CD8-positive, alpha-beta memory T cell (primary cell): ENCODE measurements around the gene DDX51. TPM values are rescaled to one million over a fixed set of nuclear protein-coding genes. Genes with fewer than 3 reads are reported as not detected.

ENCODE experiments used
- CTCF ChIA-PET: fragments of 350-600 bp; sonication (Branson Sonifier 250); formaldehyde crosslinking; loops from one replicate; lab custom pipeline; 2021; ENCODE audit warnings: antibody characterized with exemption; lab: Charles Lee
- POLR2A ChIA-PET: fragments of 350-600 bp; sonication (Branson Sonifier 250); formaldehyde crosslinking; loops from one replicate; lab custom pipeline; 2021; ENCODE audit warnings: antibody characterized with exemption; lab: Charles Lee
- DNase-seq, 5 donors: peaks; one replicate each; pipeline versions ENCODE4 v3.0.0 to v3.0.0-alpha.2; 2020 to 2022; ENCODE audit warnings: mixed read lengths in 1 of 5
- H3K27ac ChIP-seq: one replicate; pipeline ENCODE4 v1.7.0; 2013; ENCODE audit warnings: low read depth, mild to moderate bottlenecking, low read length, moderate library complexity
- H3K27me3 ChIP-seq: 2 replicates; pipeline ENCODE4 v1.7.0; 2013; ENCODE audit warnings: low read length, mild to moderate bottlenecking; ENCODE audit not compliant: insufficient read depth, poor library complexity, severe bottlenecking
- H3K36me3 ChIP-seq: 2 replicates; pipeline ENCODE4 v1.7.0; 2013; ENCODE audit warnings: mild to moderate bottlenecking, low read length, moderate library complexity; ENCODE audit not compliant: insufficient read depth
- H3K4me1 ChIP-seq: 2 replicates; pipeline ENCODE4 v1.7.0; 2013; ENCODE audit warnings: mild to moderate bottlenecking, low read length, moderate library complexity; ENCODE audit not compliant: insufficient read depth
- H3K4me3 ChIP-seq: 2 replicates; pipeline ENCODE4 v1.7.0; 2013; ENCODE audit warnings: mild to moderate bottlenecking, low read length
- H3K9me3 ChIP-seq: 2 replicates; pipeline ENCODE4 v1.7.0; 2013; ENCODE audit warnings: mild to moderate bottlenecking, low read length
- H3K27ac Mint-ChIP-seq, 8 donors: one replicate each; pipeline ENCODE4 v1.8.0; 2020 to 2021; ENCODE audit warnings: mixed read lengths in 8 of 8, mild to moderate bottlenecking in 6 of 8, inconsistent platforms in 3 of 8, moderate library complexity in 3 of 8
- H3K27me3 Mint-ChIP-seq, 2 donors: one replicate each; pipeline ENCODE4 v1.8.0; 2020 to 2021; ENCODE audit warnings: mixed read lengths in 2 of 2, mild to moderate bottlenecking in 1 of 2, moderate library complexity in 1 of 2
- H3K36me3 Mint-ChIP-seq, 3 donors: one replicate each; pipeline ENCODE4 v1.8.0; 2020 to 2021; ENCODE audit warnings: mixed read lengths in 3 of 3, inconsistent platforms in 1 of 3, mild to moderate bottlenecking in 1 of 3
- H3K4me1 Mint-ChIP-seq, 3 donors: one replicate each; pipeline ENCODE4 v1.8.0; 2020 to 2021; ENCODE audit warnings: mixed read lengths in 3 of 3, inconsistent platforms in 1 of 3, mild to moderate bottlenecking in 1 of 3
- H3K4me3 Mint-ChIP-seq, 7 donors: one replicate each; pipeline ENCODE4 v1.8.0; 2020 to 2021; ENCODE audit warnings: mixed read lengths in 7 of 7, mild to moderate bottlenecking in 6 of 7, moderate library complexity in 4 of 7, inconsistent platforms in 2 of 7
- H3K9me3 Mint-ChIP-seq, 5 donors: one replicate each; pipeline ENCODE4 v1.8.0; 2020 to 2022; ENCODE audit warnings: mixed read lengths in 5 of 5, mild to moderate bottlenecking in 3 of 5, moderate library complexity in 2 of 5, inconsistent platforms in 1 of 5
- polyA plus RNA-seq: library from polyadenylated mRNA; unstranded; fragments of 300-500 nt; fragmentation: Illumina TruSeq; gene quantifications from one replicate; pipeline ENCODE4 v1.2.3, GENCODE V29; 2021
- total RNA-seq, 2 experiments: library from RNA; stranded (reverse); gene quantifications; one replicate each; pipeline ENCODE4 v1.2.3, GENCODE V29; 2021

Gene DDX51
- total and polyA plus RNA-seq, 3 experiments from 2014 or later: 14.1 to 36.4 (median 35.2) TPM

GRCh38 chr12:132158677-132159554 is 14.8 kb upstream of the DDX51 start:
- Histone ChIP-seq H3K9me3 (no peaks in the 10 kb centered on the region), H3K36me3 (peaks cover 12% of the 10 kb centered on the region), H3K4me1 (peaks cover 19% of the 10 kb centered on the region), H3K4me3 (no peak overlapping the region), H3K27me3 (no peaks in the 10 kb centered on the region), H3K27ac (no peak overlapping the region)
- Mint-ChIP-seq H3K27ac (no peak overlapping the region), H3K9me3 (no peaks in the 10 kb centered on the region), H3K4me1 (peaks cover under 1 to 21% (median 3%) of the 10 kb centered on the region in 3 donors), H3K36me3 (no peaks in the 10 kb centered on the region), H3K27me3 (no peaks in the 10 kb centered on the region), H3K4me3 (no peak overlapping the region)
- ChIA-PET CTCF (interaction anchor here (1.2 kb wide), 1 partner anchor 60 kb away, joined by 3 read pairs; no protein-coding TSS in a partner anchor), POLR2A (interaction anchor here (0.6 kb wide), 1 partner anchor 119 kb away, joined by 3 read pairs; no protein-coding TSS in a partner anchor)
- DNase-seq: no peak

DNA sequence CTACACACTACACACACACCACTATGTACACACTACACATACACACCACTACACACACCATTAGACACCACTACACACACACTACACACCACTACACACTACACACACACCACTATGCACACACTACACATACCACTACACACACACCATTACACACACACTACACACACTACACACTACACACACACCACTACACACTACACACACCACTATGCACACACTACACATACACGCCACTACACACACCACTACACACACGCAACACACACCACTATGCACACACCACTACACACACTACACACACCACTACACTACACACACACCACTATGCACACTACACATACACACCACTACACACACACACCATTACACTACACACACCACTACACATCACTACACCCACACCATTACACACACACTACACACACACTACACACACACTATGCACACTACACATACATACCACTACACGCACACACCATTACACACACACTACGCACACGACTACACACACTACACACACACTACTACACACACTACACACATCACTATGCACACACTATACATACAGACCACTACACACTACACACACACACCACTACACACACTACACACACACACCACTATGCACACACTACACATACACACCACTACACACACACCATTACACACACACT is 13.8 kb upstream of the DDX51 start:
- POLR2A ChIA-PET: no interaction called here
- Histone ChIP-seq H3K27ac (no peak overlapping the region), H3K9me3 (no peaks in the 10 kb centered on the region), H3K4me3 (no peak overlapping the region), H3K36me3 (peaks cover 12% of the 10 kb centered on the region), H3K27me3 (no peaks in the 10 kb centered on the region), H3K4me1 (peaks cover 9% of the 10 kb centered on the region)
- Mint-ChIP-seq H3K4me1 (peaks cover 0 to 12% (median 0%) of the 10 kb centered on the region in 3 donors), H3K27me3 (no peaks in the 10 kb centered on the region), H3K27ac (no peak overlapping the region), H3K4me3 (no peak overlapping the region), H3K36me3 (no peaks in the 10 kb centered on the region), H3K9me3 (no peaks in the 10 kb centered on the region)
- CTCF ChIA-PET: interaction anchor here (1.2 kb wide), 1 partner anchor 61 kb away, joined by 3 read pairs; no protein-coding TSS in a partner anchor
- no peak for DNase-seq

DNA sequence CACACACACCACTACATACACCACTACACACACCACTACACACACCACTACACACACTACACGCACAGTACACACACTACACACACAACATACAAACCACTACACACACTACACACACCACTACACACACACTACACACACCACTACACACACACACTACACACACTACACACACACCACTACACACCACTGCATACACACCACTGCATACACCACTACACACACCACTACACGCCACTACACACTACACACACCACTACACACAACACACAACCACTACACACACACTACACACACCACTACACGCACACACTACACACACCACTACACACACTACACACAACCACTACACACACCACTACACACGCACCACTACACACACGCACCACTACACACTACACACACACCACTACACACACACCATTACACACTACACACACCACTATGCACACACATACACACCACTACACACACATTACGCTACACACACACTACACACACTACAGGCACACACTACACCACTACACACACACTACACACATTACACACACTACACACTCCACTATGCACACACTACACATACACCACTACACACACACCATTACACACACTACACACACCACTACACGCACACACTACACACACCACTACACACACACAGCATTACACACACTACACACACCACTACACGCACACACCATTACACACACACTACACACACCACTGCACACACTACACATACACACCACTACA is 12.6 kb upstream of the DDX51 start:
- no peak overlapping the region for H3K4me3 Mint-ChIP-seq
- CTCF ChIA-PET: no interaction called here

DNA sequence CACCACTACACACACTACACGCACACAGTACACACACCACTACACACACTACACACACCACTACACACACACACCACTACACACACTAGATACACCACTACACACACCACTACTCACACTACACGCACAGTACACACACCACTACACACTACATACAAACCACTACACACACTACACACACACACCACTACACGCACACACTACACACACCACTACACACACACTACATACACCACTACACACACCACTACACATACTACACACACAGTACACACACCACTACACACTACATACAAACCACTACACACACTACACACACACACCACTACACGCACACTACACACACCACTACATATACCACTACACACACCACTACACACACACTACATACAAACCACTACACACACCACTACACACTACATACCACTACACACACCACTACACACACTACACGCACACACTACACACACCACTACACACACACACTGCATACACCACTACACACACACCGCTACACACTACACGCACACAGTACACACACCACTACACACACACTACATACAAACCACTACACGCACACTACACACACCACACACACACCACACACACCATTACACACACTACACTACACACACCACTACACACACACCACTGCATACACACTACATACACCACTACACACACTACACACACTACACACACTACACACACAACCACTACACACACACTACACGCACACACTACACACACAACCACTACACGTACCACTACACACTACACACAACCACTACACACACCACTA is 11.9 kb upstream of the DDX51 start:
- H3K27me3 Mint-ChIP-seq: no peaks in the 10 kb centered on the region
- no peak overlapping the region for H3K27ac ChIP-seq
- no peaks in the 10 kb centered on the region for H3K9me3 ChIP-seq
- H3K4me1 ChIP-seq: no peaks in the 10 kb centered on the region
- H3K4me1 Mint-ChIP-seq: peaks cover 0 to 5% (median 0%) of the 10 kb centered on the region in 3 donors
- CTCF ChIA-PET: no interaction called here
- no peak for DNase-seq
- no peaks in the 10 kb centered on the region for H3K27me3 ChIP-seq
- H3K9me3 Mint-ChIP-seq: no peaks in the 10 kb centered on the region
- H3K36me3 Mint-ChIP-seq: peaks cover 0 to 2% (median 0%) of the 10 kb centered on the region in 3 donors
- H3K27ac Mint-ChIP-seq: no peak overlapping the region
- no peak overlapping the region for H3K4me3 ChIP-seq
- peaks cover 12% of the 10 kb centered on the region for H3K36me3 ChIP-seq
- no peak overlapping the region for H3K4me3 Mint-ChIP-seq
- POLR2A ChIA-PET: no interaction called here

More for the DNA sequence above, 12.6 kb upstream of the DDX51 start:
- Histone ChIP-seq H3K27ac (no peak overlapping the region), H3K36me3 (peaks cover 12% of the 10 kb centered on the region), H3K9me3 (no peaks in the 10 kb centered on the region), H3K4me3 (no peak overlapping the region), H3K27me3 (no peaks in the 10 kb centered on the region), H3K4me1 (no peaks in the 10 kb centered on the region)
- no peak overlapping the region for H3K27ac Mint-ChIP-seq
- no peak for DNase-seq
- POLR2A ChIA-PET: no interaction called here
- H3K9me3 Mint-ChIP-seq: no peaks in the 10 kb centered on the region
- no peaks in the 10 kb centered on the region for H3K27me3 Mint-ChIP-seq
- H3K36me3 Mint-ChIP-seq: no peaks in the 10 kb centered on the region
- peaks cover 0 to 5% (median 0%) of the 10 kb centered on the region in 3 donors for H3K4me1 Mint-ChIP-seq

- H3K36me3 Mint-ChIP-seq: peaks cover 0 to 4% (median 0%) of the 10 kb centered on the region in 3 donors
- peak in 1 of 5 donors; percentile 48 for DNase-seq
- H3K9me3 ChIP-seq: no peaks in the 10 kb centered on the region
- no peak overlapping the region for H3K27ac ChIP-seq
- no peaks in the 10 kb centered on the region for H3K4me1 ChIP-seq
- peaks cover 0 to 5% (median 0%) of the 10 kb centered on the region in 3 donors for H3K4me1 Mint-ChIP-seq
- H3K9me3 Mint-ChIP-seq: no peaks in the 10 kb centered on the region
- peaks cover 12% of the 10 kb centered on the region for H3K36me3 ChIP-seq
- no peak overlapping the region for H3K4me3 Mint-ChIP-seq
- no peak overlapping the region for H3K27ac Mint-ChIP-seq
- CTCF ChIA-PET: no interaction called here
- POLR2A ChIA-PET: no interaction called here
- no peak overlapping the region for H3K4me3 ChIP-seq
- no peaks in the 10 kb centered on the region for H3K27me3 ChIP-seq
- H3K27me3 Mint-ChIP-seq: no peaks in the 10 kb centered on the region
These were observed 11.0 kb upstream of the DDX51 start for GRCh38 chr12:132154941-132155770.

DNA sequence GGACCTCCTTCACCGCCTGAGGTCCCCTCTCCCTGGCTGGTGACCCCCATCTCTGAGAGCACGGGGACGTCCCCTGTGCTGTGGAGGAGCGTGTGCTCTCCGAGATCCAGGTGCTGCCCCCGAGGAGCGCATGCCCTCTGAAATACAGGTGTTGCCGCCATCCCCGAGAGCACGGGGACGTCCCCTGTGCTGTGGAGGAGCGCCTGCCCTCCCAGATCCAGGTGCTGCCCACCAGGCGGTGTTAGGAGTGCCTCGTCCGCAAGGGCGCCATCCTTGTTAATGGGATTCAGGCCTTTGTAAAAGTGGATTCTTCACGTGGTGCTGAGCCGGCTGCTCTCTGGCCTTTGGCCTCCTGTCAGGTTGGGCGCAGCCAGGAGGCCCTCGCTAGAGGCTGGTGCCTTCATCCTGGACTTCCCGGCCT is 10.2 kb upstream of the DDX51 start:
- Mint-ChIP-seq H3K4me1 (peaks cover 0 to 5% (median 0%) of the 10 kb centered on the region in 3 donors), H3K9me3 (no peaks in the 10 kb centered on the region), H3K4me3 (peak overlapping the region in 3 of 7 donors; percentile 37 to 80 (median 44)), H3K36me3 (peaks cover 0 to 4% (median 0%) of the 10 kb centered on the region in 3 donors), H3K27ac (peak overlapping the region in 1 of 8 donors; percentile 54), H3K27me3 (no peaks in the 10 kb centered on the region)
- Histone ChIP-seq H3K36me3 (peaks cover 12% of the 10 kb centered on the region), H3K27me3 (no peaks in the 10 kb centered on the region), H3K9me3 (no peaks in the 10 kb centered on the region), H3K27ac (no peak overlapping the region), H3K4me1 (no peaks in the 10 kb centered on the region), H3K4me3 (peak overlapping the region; percentile 45)
- peak in 1 of 5 donors; percentile 44 for DNase-seq
- ChIA-PET CTCF (interaction anchor here (0.9 to 1.6 kb wide), 17 partner anchors 9 to 460 kb away, joined by 3 to 18 read pairs (median 3); partner anchors contain the start of gene NOC4L), POLR2A (interaction anchor here (1.1 kb wide), 1 partner anchor 65 kb away, joined by 4 read pairs; no protein-coding TSS in a partner anchor)
